GM21423 (cell line): ENCODE data around the gene CENATAC.
"Not testable (repeated sequence)": the region's sequence is repeated elsewhere in the genome, so short reads cannot be mapped to it uniquely, and the experiment has no call there.

Experiments used
- ATAC-seq: cut with Tn5 transposase; IDR thresholded peaks from one replicate; pipeline ENCODE4 v1.9.1; 2021; ENCODE audit warnings: mild to moderate bottlenecking, moderate library complexity; ENCODE audit not compliant: unreplicated experiment

The CENATAC gene

GRCh38 chr11:119025978-119026766 is 28.2 kb downstream of the CENATAC start:
- no peak for ATAC-seq

- no peak for ATAC-seq
Observed at GRCh38 chr11:119026970-119027369, 29.0 kb downstream of the CENATAC start.

GRCh38 chr11:119027561-119028345 is 29.8 kb downstream of the CENATAC start:
- ATAC-seq = no peak

- no peak for ATAC-seq
Observed at GRCh38 chr11:119028346-119029068, 30.6 kb downstream of the CENATAC start.

GRCh38 chr11:119029069-119029339 is 31.1 kb downstream of the CENATAC start:
- ATAC-seq = no peak

DNA sequence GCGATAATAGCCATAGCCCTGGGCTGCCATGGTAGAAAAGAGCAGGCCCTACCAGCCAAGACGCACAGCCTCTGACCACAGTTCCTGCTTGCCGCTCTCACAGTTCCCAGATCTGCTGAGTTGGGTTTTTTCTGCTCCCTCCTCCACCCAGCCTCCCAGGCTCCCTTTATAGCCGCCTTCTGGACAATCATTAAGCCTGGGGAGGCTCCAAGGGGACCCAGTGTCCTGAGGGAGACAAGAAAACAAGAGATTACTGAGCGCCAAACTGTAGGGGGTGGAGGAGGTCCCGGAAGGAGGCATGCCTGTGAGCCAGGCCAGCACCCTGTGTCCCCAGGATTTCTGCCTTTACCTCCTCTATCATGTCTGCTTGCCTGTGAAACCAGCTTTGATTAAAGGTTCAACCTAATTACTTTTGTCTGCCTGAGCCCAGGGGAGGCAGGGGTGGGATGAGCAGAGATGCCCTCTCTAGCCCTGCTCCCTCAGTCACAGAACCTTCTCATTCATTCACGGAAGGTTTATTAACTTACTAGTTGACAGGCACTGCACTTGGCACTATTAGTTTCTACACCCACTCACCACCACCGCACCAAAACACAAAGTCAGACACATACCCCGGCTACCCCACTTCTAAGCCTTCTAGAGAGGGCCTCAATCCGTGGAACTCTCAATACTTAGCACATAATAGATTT is 31.5 kb downstream of the CENATAC start:
- ATAC-seq = peak; percentile 1

DNA sequence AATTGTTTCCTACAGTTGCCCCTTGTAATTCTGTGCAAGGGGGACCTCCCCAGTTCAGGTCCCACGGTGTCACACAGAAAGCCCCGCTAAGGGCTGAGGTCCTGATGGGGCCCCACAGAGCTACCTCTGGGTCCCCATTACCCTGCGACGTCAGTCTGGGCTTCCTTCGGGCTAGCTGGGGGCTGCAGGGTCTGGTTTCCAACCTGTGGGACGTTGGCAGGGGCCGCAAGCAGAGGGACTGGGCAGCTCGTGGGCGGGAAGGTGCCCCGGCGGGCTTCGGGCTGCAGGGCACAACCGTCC is 32.0 kb downstream of the CENATAC start:
- ATAC-seq = peak; percentile 13

GRCh38 chr11:119030329-119031047 is 32.5 kb downstream of the CENATAC start, which contains the start of gene SLC37A4:
Gene SLC37A4, minus strand, starts transcription at chr11:119030877.
- peak; percentile 86 for ATAC-seq

- no peak for ATAC-seq
Observed at GRCh38 chr11:119031912-119032280, 34.0 kb downstream of the CENATAC start.

DNA sequence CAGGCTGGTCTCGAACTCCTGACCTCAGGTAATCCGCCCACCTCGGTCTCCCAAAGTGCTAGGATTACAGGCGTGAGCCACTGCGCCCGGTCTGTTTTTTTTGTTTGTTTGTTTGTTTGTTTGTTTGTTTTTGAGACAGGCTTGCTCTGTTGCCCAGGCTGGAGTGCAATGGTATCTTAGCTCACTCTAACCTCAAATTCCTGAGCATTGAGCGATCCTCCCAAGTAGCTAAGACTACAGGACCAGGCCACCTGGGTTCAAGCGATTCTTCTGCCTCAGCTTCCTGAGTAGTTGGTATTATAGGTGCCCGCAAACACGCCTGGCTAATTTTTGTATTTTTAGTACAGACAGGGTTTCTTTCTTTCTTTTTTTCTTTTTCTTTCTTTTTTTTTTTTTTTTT is 35.5 kb downstream of the CENATAC start:
- not testable (repeated sequence) for ATAC-seq

GRCh38 chr11:119034813-119035212 is 36.9 kb downstream of the CENATAC start:
- ATAC-seq = no peak

- no peak for ATAC-seq
Observed at GRCh38 chr11:119038884-119039283, 40.9 kb downstream of the CENATAC start.

DNA sequence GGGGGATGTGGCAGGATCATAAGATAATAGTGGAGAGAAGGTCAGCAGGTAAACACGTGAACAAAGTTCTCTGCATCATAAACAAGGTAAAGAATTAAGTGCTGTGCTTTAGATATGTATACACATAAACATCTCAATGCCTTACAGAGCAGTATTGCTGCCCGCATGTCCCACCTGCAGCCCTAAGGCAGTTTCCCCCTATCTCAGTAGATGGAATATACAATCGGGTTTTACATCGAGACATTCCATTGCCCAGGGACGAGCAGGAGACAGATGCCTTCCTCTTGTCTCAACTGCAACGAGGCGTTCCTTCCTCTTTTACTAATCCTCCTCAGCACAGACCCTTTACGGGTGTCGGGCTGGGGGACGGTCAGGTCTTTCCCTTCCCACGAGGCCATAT is 41.5 kb downstream of the CENATAC start:
- ATAC-seq = not testable (repeated sequence)

- ATAC-seq = no peak
Observed at GRCh38 chr11:119041821-119042514, 44.0 kb downstream of the CENATAC start.

- ATAC-seq = no peak
Observed at GRCh38 chr11:119042927-119043326, 45.0 kb downstream of the CENATAC start.

DNA sequence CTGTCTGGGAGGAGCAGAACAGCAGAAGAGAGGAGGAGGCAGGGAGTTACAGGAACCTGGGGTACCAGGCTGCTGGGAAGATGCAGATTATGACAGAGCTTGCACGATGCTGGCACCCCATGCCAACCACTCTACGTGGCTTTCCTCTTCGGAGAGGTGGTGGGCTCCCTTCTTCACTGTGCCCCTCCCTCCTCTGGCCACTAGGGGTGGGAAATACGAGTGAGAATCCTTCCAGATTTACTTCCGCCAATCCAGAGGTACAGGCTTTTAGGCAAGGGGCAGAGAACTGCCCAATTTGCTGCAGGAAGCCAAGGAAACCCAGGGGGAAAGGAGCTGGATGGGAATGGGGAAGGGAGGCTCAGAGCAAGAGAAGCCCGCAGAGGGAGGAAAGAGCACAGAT is 46.8 kb downstream of the CENATAC start:
- ATAC-seq = no peak

GRCh38 chr11:119046489-119046888 is 48.6 kb downstream of the CENATAC start:
- no peak for ATAC-seq

DNA sequence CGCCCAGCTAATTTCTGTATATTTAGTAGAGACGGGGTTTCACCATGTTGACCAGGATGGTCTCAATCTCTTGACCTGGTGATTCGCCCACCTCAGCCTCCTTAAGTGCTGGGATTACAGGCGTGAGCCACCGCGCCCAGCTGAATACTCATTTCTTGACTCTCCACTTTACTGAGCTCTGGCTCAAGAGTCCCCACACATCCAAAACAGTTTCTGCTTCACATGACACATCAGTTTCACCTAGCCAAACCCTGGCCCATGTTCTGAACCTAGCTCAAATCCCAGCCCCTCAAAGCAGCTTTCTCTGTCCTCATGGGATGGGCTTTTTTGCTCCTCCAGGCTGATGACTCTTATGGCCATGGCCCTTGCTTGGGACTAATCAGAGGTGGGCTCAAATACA is 49.3 kb downstream of the CENATAC start:
- no peak for ATAC-seq

DNA sequence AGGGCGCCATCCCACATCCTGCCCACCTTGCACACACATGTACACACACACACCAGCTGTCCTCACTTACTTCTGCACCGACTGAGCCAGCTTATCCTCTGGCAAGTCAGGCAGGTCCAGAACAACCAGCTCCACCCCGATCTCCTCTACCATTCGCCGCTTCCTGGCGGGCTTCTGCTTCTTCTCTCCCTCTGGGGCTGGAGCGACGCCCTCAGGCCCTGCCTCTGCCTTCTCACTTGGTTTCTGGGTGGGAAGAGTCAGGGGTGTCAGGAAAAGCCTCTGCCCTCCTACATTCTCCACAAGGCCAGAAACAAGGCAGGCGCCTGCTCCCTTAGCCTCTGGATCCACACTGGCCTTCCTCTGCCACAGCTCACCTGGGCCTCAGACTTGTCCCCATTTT is 50.7 kb downstream of the CENATAC start:
- ATAC-seq = no peak

GRCh38 chr11:119049081-119049480 is 51.1 kb downstream of the CENATAC start:
- no peak for ATAC-seq
